ENCODE measurements around the gene RTN4RL2. TPM values are rescaled to one million over a fixed set of nuclear protein-coding genes. Genes with fewer than 3 reads are reported as not detected.

The RTN4RL2 gene
- total RNA-seq = 1 to 10 TPM in 1 of 2 donors, under 1 TPM in 1; 0.97 to 1.1 TPM

GRCh38 chr11:57460022-57460757 is at the start of gene RTN4RL2:
TSS of gene RTN4RL2 (plus strand) at chr11:57460528. CDS start at chr11:57460866, 338 bp downstream.
- Mint-ChIP-seq H3K36me3 (ENCODE audit: insufficient read depth in 2 of 2) (peaks cover 0 to 4% of the 10 kb centered on the region in 2 donors), H3K9me3 (no peaks in the 10 kb centered on the region), H3K27me3 (ENCODE audit: low read depth) (peaks cover 49% of the 10 kb centered on the region), H3K4me3 (peak within 1 kb of the TSS; percentile 66 to 99), H3K27ac (no peak within 1 kb of the TSS), H3K4me1 (ENCODE audit: low read depth) (peaks cover 30% of the 10 kb centered on the region)
- peak; percentile 71 to 76 for DNase-seq
- ATAC-seq (replicated peaks in 1 of 2) = peak; percentile 74

- DNase-seq = no peak
- H3K36me3 Mint-ChIP-seq (ENCODE audit: insufficient read depth in 2 of 2) = peaks cover 27 to 56% of the 10 kb centered on the region in 2 donors
- peaks cover 79% of the 10 kb centered on the region for H3K4me1 Mint-ChIP-seq (ENCODE audit: low read depth)
- no peak for ATAC-seq (replicated peaks in 1 of 2)
- no peaks in the 10 kb centered on the region for H3K9me3 Mint-ChIP-seq
- no peak overlapping the region for H3K4me3 Mint-ChIP-seq
- peak overlapping the region; percentile 82 for H3K27ac Mint-ChIP-seq
- H3K27me3 Mint-ChIP-seq (ENCODE audit: low read depth) = no peaks in the 10 kb centered on the region
Measured at GRCh38 chr11:57413681-57414080, 46.6 kb upstream of the RTN4RL2 start.

DNA sequence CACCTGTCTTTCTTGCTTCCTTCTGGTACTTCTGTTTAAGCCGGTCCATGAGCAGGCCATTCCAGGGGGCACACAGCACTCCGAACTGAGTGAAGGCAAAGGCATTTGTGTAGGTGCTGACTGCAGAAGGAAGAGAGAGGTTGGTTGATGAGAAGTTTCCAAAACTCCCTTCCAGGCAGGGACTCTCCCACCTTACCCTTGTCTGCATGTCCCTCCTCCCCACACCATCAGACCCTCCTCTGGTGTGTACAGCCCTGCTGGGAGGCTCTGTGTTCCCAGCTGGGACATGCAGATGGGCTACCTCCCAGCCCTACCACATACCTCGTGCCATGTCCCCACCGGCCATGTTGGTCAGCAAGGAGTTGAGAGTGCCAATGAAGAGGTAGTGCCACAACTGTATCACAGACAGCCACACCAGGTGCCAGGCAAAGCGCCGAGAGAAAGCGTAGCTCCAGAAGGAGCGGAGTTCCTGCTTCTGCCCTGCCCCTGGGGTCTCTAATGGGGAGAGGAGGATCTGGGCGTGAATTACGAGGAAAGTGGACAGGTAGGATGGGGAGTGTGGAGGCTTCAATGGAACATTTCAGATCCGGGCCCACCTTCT is 45.6 kb upstream of the RTN4RL2 start:
- ATAC-seq (replicated peaks in 1 of 2) = peak in 1 of 2 donors; percentile 13
- Mint-ChIP-seq H3K4me1 (ENCODE audit: low read depth) (peaks cover 75% of the 10 kb centered on the region), H3K27ac (peak overlapping the region; percentile 61), H3K27me3 (ENCODE audit: low read depth) (no peaks in the 10 kb centered on the region), H3K9me3 (no peaks in the 10 kb centered on the region), H3K36me3 (ENCODE audit: insufficient read depth in 2 of 2) (peaks cover 29 to 59% of the 10 kb centered on the region in 2 donors), H3K4me3 (no peak overlapping the region)
- no peak for DNase-seq

GRCh38 chr11:57416436-57416835 is 43.9 kb upstream of the RTN4RL2 start:
- H3K27me3 Mint-ChIP-seq (ENCODE audit: low read depth) = no peaks in the 10 kb centered on the region
- no peaks in the 10 kb centered on the region for H3K9me3 Mint-ChIP-seq
- peaks cover 27 to 60% of the 10 kb centered on the region in 2 donors for H3K36me3 Mint-ChIP-seq (ENCODE audit: insufficient read depth in 2 of 2)

GRCh38 chr11:57417056-57417455 is 43.3 kb upstream of the RTN4RL2 start:
- peaks cover 87% of the 10 kb centered on the region for H3K4me1 Mint-ChIP-seq (ENCODE audit: low read depth)
- DNase-seq (no peak), ATAC-seq (replicated peaks in 1 of 2) (no peak)
- peak overlapping the region; percentile 34 for H3K27ac Mint-ChIP-seq
- H3K4me3 Mint-ChIP-seq = no peak overlapping the region
- H3K27me3 Mint-ChIP-seq (ENCODE audit: low read depth) = no peaks in the 10 kb centered on the region
- H3K36me3 Mint-ChIP-seq (ENCODE audit: insufficient read depth in 2 of 2) = peaks cover 30 to 66% of the 10 kb centered on the region in 2 donors
- H3K9me3 Mint-ChIP-seq = no peaks in the 10 kb centered on the region

More at GRCh38 chr11:57416436-57416835, 43.9 kb upstream of the RTN4RL2 start:
- no peak for ATAC-seq (replicated peaks in 1 of 2)
- Mint-ChIP-seq H3K4me3 (no peak overlapping the region), H3K4me1 (ENCODE audit: low read depth) (peaks cover 80% of the 10 kb centered on the region), H3K27ac (peak overlapping the region; percentile 38)
- no peak for DNase-seq

DNA sequence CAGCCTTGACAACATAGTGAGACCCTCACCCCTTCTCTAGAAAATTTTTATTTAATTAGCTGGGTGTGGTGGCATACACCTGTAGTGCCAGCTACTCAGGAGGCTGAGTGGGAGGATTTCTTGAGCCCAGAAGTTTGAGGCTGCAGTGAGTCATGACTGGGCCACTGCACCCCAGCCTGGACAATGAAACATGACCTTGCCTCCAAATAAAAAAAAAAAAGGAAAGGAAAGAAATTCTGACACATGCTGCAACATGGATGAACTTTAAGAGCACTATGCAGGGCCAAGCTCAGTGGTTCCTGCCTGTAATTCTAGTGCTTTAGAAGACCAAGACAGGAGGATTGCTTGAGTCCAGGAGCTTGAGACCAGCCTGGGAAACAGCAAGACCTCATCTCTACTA is 42.2 kb upstream of the RTN4RL2 start:
- Mint-ChIP-seq H3K4me1 (ENCODE audit: low read depth) (peaks cover 89% of the 10 kb centered on the region), H3K27ac (no peak overlapping the region), H3K27me3 (ENCODE audit: low read depth) (no peaks in the 10 kb centered on the region), H3K4me3 (no peak overlapping the region), H3K36me3 (ENCODE audit: insufficient read depth in 2 of 2) (peaks cover 31 to 70% of the 10 kb centered on the region in 2 donors), H3K9me3 (no peaks in the 10 kb centered on the region)
- ATAC-seq (replicated peaks in 1 of 2) (no peak), DNase-seq (no peak)

GRCh38 chr11:57419146-57419545 is 41.2 kb upstream of the RTN4RL2 start:
- no peak overlapping the region for H3K4me3 Mint-ChIP-seq

GRCh38 chr11:57421066-57421465 is 39.3 kb upstream of the RTN4RL2 start:
- Mint-ChIP-seq H3K36me3 (ENCODE audit: insufficient read depth in 2 of 2) (peaks cover 30 to 68% of the 10 kb centered on the region in 2 donors), H3K27me3 (ENCODE audit: low read depth) (no peaks in the 10 kb centered on the region), H3K4me3 (peak overlapping the region in 1 of 2 donors; percentile 14), H3K4me1 (ENCODE audit: low read depth) (peaks cover 92% of the 10 kb centered on the region), H3K27ac (no peak overlapping the region), H3K9me3 (no peaks in the 10 kb centered on the region)
- DNase-seq (no peak), ATAC-seq (replicated peaks in 1 of 2) (no peak)

More at GRCh38 chr11:57419146-57419545, 41.2 kb upstream of the RTN4RL2 start:
- H3K9me3 Mint-ChIP-seq = no peaks in the 10 kb centered on the region
- peaks cover 30 to 67% of the 10 kb centered on the region in 2 donors for H3K36me3 Mint-ChIP-seq (ENCODE audit: insufficient read depth in 2 of 2)
- DNase-seq = no peak
- no peak for ATAC-seq (replicated peaks in 1 of 2)
- H3K4me1 Mint-ChIP-seq (ENCODE audit: low read depth) = peaks cover 89% of the 10 kb centered on the region
- no peaks in the 10 kb centered on the region for H3K27me3 Mint-ChIP-seq (ENCODE audit: low read depth)
- peak overlapping the region; percentile 87 for H3K27ac Mint-ChIP-seq

DNA sequence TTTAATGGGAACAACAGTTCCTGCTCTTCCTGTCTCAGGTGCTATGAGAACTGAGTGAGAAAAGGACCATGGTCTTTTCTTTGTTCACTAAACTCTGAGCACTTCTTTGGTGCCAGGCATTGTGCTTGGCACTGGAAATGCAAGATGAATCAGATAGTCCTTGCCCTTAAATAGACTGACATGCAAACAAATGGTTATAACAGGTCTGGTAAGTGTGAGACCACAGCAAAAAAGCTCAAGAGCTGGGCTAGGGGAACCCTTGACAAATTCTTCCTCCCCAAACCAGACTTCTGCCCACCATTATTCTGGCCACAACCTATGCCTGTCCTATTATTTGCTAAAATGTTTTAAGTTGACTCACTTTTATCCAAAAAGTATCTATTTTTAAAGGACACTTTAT is 38.5 kb upstream of the RTN4RL2 start:
- Mint-ChIP-seq H3K4me3 (peak overlapping the region in 1 of 2 donors; percentile 98), H3K27me3 (ENCODE audit: low read depth) (no peaks in the 10 kb centered on the region), H3K9me3 (no peaks in the 10 kb centered on the region), H3K27ac (peak overlapping the region; percentile 59), H3K36me3 (ENCODE audit: insufficient read depth in 2 of 2) (peaks cover 31 to 64% of the 10 kb centered on the region in 2 donors), H3K4me1 (ENCODE audit: low read depth) (peaks cover 89% of the 10 kb centered on the region)
- DNase-seq = no peak
- ATAC-seq (replicated peaks in 1 of 2) = no peak

GRCh38 chr11:57422669-57423068 is 37.7 kb upstream of the RTN4RL2 start:
- Mint-ChIP-seq H3K9me3 (no peaks in the 10 kb centered on the region), H3K36me3 (ENCODE audit: insufficient read depth in 2 of 2) (peaks cover 31 to 58% of the 10 kb centered on the region in 2 donors), H3K27ac (peak overlapping the region; percentile 59), H3K4me3 (peak overlapping the region; percentile 85 to 98), H3K27me3 (ENCODE audit: low read depth) (no peaks in the 10 kb centered on the region), H3K4me1 (ENCODE audit: low read depth) (peaks cover 88% of the 10 kb centered on the region)
- DNase-seq (no peak), ATAC-seq (replicated peaks in 1 of 2) (no peak)

DNA sequence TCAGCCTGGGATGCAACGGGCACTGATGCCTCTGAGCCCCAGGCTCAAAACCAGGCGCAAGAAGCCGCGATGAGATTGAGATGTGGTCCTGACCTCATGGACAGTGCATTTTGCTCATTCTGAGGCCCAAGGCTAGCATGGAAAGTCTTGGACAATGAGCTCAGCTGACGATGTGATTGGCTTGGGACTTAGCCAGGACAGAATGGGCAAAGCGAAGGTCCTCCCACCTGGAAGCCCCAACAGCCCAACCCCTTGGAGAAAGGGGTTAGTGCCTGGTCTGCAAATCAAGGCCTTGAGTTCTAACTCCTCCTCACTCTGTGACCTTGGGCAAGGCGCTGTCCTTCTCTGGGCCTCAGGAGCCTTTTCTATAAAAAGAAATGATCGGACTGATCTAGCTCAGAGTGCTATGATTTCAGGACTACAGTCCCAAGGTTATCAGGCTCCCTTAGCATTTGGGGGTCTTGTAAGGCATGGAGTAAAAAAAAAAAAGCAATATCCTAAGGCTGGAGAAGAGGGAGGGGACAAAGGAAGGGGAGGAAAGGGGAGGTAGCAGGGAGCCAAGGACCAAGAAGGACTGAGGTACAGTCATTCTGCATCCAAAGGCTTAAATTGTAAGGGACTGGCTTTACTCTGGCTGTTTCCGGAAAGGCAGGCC is 36.1 kb upstream of the RTN4RL2 start:
- Mint-ChIP-seq H3K36me3 (ENCODE audit: insufficient read depth in 2 of 2) (peaks cover 26 to 49% of the 10 kb centered on the region in 2 donors), H3K9me3 (no peaks in the 10 kb centered on the region), H3K4me3 (peak overlapping the region; percentile 85 to 98), H3K4me1 (ENCODE audit: low read depth) (peaks cover 77% of the 10 kb centered on the region), H3K27ac (peak overlapping the region; percentile 84), H3K27me3 (ENCODE audit: low read depth) (no peaks in the 10 kb centered on the region)
- DNase-seq = no peak
- no peak for ATAC-seq (replicated peaks in 1 of 2)

- Mint-ChIP-seq H3K36me3 (ENCODE audit: insufficient read depth in 2 of 2) (peaks cover 24 to 46% of the 10 kb centered on the region in 2 donors), H3K9me3 (no peaks in the 10 kb centered on the region), H3K4me1 (ENCODE audit: low read depth) (peaks cover 74% of the 10 kb centered on the region), H3K4me3 (peak overlapping the region; percentile 85 to 98), H3K27me3 (ENCODE audit: low read depth) (no peaks in the 10 kb centered on the region), H3K27ac (peak overlapping the region; percentile 84)
- ATAC-seq (replicated peaks in 1 of 2) = peak; percentile 95 to 96
- peak; percentile 89 to 94 for DNase-seq
Measured at GRCh38 chr11:57424792-57425564, 35.4 kb upstream of the RTN4RL2 start.

Data from activated T-cell treated with anti-CD3 and anti-CD28 coated beads, Interleukin-2, amount 50 U/mL, for 72 hours (primary cell).